HL-60 (cell line): ENCODE data around the gene FSTL4.

Experiments used
- DNase-seq, 2 experiments: peaks; one replicate each; pipeline ENCODE4 v3.0.0-alpha.2; 2010 to 2020; ENCODE audit warnings: low read depth in 1 of 2, low spot score in 1 of 2
- H3K27ac ChIP-seq: fragments of 250-450 bp; sonication (Bioruptor Pico); replicated peaks from 2 replicates; pipeline ENCODE4 v1.5.1; 2020; ENCODE audit warnings: mild to moderate bottlenecking, moderate library complexity
- H3K27me3 ChIP-seq: fragments of 250-450 bp; sonication (Bioruptor Pico); 2 replicates; pipeline ENCODE4 v1.5.1; 2021; ENCODE audit warnings: mild to moderate bottlenecking, moderate library complexity; ENCODE audit not compliant: insufficient read depth, poor library complexity, severe bottlenecking
- H3K4me3 ChIP-seq: replicated peaks from 2 replicates; pipeline ENCODE4 v1.5.1; 2011; ENCODE audit warnings: mild to moderate bottlenecking, control low read depth, low read length; ENCODE audit not compliant: insufficient read depth
- GABPA ChIP-seq: IDR thresholded peaks from 2 replicates; pipeline ENCODE4 v1.6.1; 2012; ENCODE audit warnings: low read depth
- POLR2AphosphoS5 ChIP-seq: IDR thresholded peaks from 2 replicates; pipeline ENCODE4 v1.6.1; 2012; ENCODE audit warnings: low read depth
- SPI1 ChIP-seq: IDR thresholded peaks from 2 replicates; pipeline ENCODE4 v1.6.1; 2012; ENCODE audit warnings: low read depth, mild to moderate bottlenecking, borderline replicate concordance
- TF ChIP-seq, protein P1 (sequence below): IDR thresholded peaks from 2 replicates; pipeline ENCODE4 v1.6.1; 2012; ENCODE audit warnings: low read depth; ENCODE audit not compliant: insufficient replicate concordance
- TF ChIP-seq, protein P2 (sequence below): IDR thresholded peaks from one replicate; pipeline ENCODE4 v1.5.1; 2011; ENCODE audit warnings: low read length, control low read depth, inconsistent platforms; ENCODE audit not compliant: insufficient read depth

FSTL4 gene

DNA sequence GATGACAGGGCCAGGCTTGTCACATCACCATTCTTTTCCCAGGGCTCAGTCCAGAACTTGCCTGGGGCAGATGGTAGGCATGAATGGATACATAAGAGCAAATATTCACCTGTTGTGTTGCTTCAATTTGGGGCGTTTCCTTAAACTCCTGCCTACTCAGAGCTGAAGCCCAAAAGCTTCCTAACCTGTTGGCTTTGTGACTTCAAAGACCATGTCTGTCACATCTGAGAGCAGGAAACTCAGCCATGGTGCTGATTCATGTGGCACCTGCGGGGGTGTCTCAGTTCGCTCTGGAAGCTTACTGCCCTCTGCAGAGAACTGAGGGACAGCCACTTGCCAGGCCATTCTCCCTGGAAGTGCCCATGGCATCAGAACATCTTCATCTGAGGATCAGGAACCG is 313.9 kb downstream of the FSTL4 start:
- H3K27ac ChIP-seq = no peak overlapping the region
- TF ChIP-seq, protein P1, sequence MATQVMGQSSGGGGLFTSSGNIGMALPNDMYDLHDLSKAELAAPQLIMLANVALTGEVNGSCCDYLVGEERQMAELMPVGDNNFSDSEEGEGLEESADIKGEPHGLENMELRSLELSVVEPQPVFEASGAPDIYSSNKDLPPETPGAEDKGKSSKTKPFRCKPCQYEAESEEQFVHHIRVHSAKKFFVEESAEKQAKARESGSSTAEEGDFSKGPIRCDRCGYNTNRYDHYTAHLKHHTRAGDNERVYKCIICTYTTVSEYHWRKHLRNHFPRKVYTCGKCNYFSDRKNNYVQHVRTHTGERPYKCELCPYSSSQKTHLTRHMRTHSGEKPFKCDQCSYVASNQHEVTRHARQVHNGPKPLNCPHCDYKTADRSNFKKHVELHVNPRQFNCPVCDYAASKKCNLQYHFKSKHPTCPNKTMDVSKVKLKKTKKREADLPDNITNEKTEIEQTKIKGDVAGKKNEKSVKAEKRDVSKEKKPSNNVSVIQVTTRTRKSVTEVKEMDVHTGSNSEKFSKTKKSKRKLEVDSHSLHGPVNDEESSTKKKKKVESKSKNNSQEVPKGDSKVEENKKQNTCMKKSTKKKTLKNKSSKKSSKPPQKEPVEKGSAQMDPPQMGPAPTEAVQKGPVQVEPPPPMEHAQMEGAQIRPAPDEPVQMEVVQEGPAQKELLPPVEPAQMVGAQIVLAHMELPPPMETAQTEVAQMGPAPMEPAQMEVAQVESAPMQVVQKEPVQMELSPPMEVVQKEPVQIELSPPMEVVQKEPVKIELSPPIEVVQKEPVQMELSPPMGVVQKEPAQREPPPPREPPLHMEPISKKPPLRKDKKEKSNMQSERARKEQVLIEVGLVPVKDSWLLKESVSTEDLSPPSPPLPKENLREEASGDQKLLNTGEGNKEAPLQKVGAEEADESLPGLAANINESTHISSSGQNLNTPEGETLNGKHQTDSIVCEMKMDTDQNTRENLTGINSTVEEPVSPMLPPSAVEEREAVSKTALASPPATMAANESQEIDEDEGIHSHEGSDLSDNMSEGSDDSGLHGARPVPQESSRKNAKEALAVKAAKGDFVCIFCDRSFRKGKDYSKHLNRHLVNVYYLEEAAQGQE = no peak
- TF ChIP-seq, protein P2, sequence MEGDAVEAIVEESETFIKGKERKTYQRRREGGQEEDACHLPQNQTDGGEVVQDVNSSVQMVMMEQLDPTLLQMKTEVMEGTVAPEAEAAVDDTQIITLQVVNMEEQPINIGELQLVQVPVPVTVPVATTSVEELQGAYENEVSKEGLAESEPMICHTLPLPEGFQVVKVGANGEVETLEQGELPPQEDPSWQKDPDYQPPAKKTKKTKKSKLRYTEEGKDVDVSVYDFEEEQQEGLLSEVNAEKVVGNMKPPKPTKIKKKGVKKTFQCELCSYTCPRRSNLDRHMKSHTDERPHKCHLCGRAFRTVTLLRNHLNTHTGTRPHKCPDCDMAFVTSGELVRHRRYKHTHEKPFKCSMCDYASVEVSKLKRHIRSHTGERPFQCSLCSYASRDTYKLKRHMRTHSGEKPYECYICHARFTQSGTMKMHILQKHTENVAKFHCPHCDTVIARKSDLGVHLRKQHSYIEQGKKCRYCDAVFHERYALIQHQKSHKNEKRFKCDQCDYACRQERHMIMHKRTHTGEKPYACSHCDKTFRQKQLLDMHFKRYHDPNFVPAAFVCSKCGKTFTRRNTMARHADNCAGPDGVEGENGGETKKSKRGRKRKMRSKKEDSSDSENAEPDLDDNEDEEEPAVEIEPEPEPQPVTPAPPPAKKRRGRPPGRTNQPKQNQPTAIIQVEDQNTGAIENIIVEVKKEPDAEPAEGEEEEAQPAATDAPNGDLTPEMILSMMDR = no peak
- TF ChIP-seq SPI1 = no peak
- TF ChIP-seq GABPA = no peak
- no peak for TF ChIP-seq POLR2AphosphoS5
- no peak overlapping the region for H3K4me3 ChIP-seq
- no peaks in the 10 kb centered on the region for H3K27me3 ChIP-seq
- no peak for DNase-seq

DNA sequence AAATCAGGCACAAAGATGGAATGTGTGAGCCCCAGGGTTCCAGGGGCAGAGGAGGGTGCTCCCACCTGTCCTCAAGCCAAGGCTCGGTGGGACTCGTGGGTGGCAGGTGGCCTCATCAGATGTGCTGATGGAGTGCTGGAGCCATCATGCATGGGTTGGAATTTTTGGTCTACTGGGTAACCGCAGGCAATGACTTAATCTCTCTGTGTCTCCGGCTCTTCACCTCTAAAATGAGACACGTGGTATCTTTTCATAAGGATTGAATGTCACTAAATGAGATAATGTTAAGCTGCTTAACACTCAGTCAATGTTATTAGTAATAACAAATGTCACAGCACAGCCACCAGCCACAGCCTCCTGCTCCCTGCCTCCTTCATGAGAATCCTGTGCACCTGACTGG is 315.0 kb downstream of the FSTL4 start:
- no peak overlapping the region for H3K4me3 ChIP-seq
- no peak overlapping the region for H3K27ac ChIP-seq
- DNase-seq = no peak
- no peaks in the 10 kb centered on the region for H3K27me3 ChIP-seq
- TF ChIP-seq, protein P2 = no peak
- TF ChIP-seq GABPA (no peak), POLR2AphosphoS5 (no peak), SPI1 (no peak)
- TF ChIP-seq, protein P1 = no peak

DNA sequence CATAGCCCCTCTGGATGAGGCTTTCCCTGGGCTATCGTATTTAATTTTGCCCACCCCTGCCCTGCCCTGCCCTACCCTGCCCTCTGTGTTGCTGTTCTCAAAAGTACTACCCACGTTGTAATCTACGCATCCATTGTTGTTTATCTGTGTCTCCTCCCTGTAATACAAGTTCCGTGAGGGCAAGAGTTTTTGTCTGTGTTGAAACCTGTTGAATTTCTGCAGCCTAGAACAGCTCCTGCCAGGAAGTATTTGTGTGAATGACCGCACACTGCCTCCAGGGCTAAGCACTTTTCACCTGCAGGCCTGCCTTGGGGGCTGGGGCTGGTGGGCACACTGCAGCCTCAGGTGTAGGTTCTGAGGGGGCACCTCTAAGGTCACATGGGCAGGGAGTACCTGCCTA is 315.7 kb downstream of the FSTL4 start:
- no peaks in the 10 kb centered on the region for H3K27me3 ChIP-seq
- no peak for DNase-seq
- no peak for TF ChIP-seq POLR2AphosphoS5
- TF ChIP-seq, protein P1 = no peak
- TF ChIP-seq, protein P2 = no peak
- no peak for TF ChIP-seq SPI1
- TF ChIP-seq GABPA = no peak
- H3K27ac ChIP-seq = no peak overlapping the region
- no peak overlapping the region for H3K4me3 ChIP-seq
